A549 treated with DMSO at 1 μM for 4 hours (cell line): Measurements from ENCODE around the gene C4orf33. TPM values are rescaled to one million over a fixed set of nuclear protein-coding genes. Genes with fewer than 3 reads are reported as not detected.

Source experiments
- total RNA-seq: library from RNA; stranded (reverse); fragments of 200-300 nt; extraction: Qiagen RNA extraction; gene quantifications from 5 replicates; pipeline ENCODE4 v1.2.3, GENCODE V29; 2022; ENCODE audit warnings: low read depth

Gene C4orf33, protein sequence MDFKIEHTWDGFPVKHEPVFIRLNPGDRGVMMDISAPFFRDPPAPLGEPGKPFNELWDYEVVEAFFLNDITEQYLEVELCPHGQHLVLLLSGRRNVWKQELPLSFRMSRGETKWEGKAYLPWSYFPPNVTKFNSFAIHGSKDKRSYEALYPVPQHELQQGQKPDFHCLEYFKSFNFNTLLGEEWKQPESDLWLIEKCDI
- 4.0 to 5.4 TPM (median 4.7 TPM) in 5 replicates for total RNA-seq

GRCh38 chr4:129095811-129096454 lies at the start of gene C4orf33:
TSS of gene C4orf33 (plus strand) at chr4:129096152. CDS start at chr4:129102611, 6,459 bp downstream.

DNA sequence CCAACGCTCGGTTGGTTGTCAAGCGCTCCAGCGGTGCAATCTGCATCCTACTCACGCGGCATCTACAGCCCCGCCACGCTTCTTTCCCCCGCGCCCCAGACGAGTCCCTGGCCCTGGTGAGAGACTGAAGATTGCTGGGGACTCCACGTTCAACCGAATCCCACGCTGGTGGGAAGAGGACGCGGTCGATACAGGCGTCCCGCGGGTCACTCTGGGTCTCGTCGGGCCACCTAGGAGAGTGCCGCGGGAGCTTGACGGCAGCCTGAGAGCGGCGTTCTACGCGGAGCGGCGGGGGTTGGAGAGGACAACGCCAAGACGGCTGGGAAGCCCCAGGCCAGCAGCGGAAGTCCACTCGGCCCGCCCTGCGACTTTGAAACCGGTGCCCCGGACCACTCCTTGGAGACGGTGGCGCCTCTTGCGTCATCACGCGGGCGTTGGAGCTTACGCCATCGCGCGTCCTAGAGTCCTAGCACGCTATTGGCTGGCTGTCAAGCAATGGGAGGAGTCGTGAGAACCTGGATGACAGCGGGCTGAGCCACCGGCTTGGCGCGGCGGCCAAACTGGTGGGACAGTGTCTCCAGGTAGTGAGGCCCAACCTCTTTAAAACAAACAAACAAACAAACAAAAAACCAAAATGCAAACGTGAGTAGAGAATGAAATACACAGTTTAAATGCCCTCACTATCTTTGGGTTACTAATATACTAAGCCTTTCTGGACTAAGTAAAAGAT lies 2.6 kb upstream of the C4orf33 start, which contains the start of gene SCLT1:
TSS of gene SCLT1 (minus strand) at position 349 of the 730 bp plus-strand sequence. CDS start 436 bp downstream, outside the sequence.

Other genes starting within 250 kb of the C4orf33 start
- gene SCLT1, start 2.6 kb upstream of the C4orf33 start, total RNA-seq, result 4.9 to 7.1 TPM (median 6.3 TPM) in 5 replicates